Neural progenitor cell (in vitro differentiated cells): ENCODE results near the gene CBFA2T2. TPM values are rescaled to one million over a fixed set of nuclear protein-coding genes. Genes with fewer than 3 reads are reported as not detected.
A peak's percentile ranks its signal among the peaks of the same experiment; 100 is the strongest.
"Not testable (repeated sequence)": the region's sequence is repeated elsewhere in the genome, so short reads cannot be mapped to it uniquely, and the experiment has no call there.

Source experiments
- DNase-seq: peaks from one replicate; pipeline ENCODE4 v3.0.0-alpha.2; 2016; ENCODE audit warnings: low spot score
- H2AFZ ChIP-seq: fragments of 200-600 bp; sonication (generic); replicated peaks from 2 replicates; pipeline ENCODE4 v1.6.1; 2016; ENCODE audit warnings: antibody characterized with exemption
- H3F3A ChIP-seq: fragments of 200-600 bp; sonication (generic); 2 replicates; pipeline ENCODE4 v1.6.1; 2016; ENCODE audit warnings: antibody characterized with exemption, low read depth
- H3K27ac ChIP-seq: fragments of 200-600 bp; sonication (generic); 2 replicates; pipeline ENCODE4 v1.5.1; 2016; ENCODE audit warnings: mild to moderate bottlenecking
- H3K27me3 ChIP-seq: fragments of 200-600 bp; sonication (generic); 2 replicates; pipeline ENCODE4 v1.6.1; 2016; ENCODE audit warnings: mild to moderate bottlenecking, moderate library complexity
- H3K36me3 ChIP-seq: fragments of 200-600 bp; sonication (generic); 2 replicates; pipeline ENCODE4 v1.5.1; 2016
- H3K4me1 ChIP-seq: fragments of 200-600 bp; sonication (generic); 2 replicates; pipeline ENCODE4 v1.6.1; 2016; ENCODE audit warnings: mixed run types
- H3K4me2 ChIP-seq: fragments of 200-600 bp; sonication (generic); 2 replicates; pipeline ENCODE4 v1.6.1; 2016
- H3K4me3 ChIP-seq: fragments of 200-600 bp; sonication (generic); 2 replicates; pipeline ENCODE4 v1.5.1; 2016
- H3K79me2 ChIP-seq: fragments of 200-600 bp; sonication (generic); 2 replicates; pipeline ENCODE4 v1.6.1; 2016; ENCODE audit warnings: low read depth
- H3K9ac ChIP-seq: fragments of 200-600 bp; sonication (generic); 2 replicates; pipeline ENCODE4 v1.6.1; 2016
- H3K9me3 ChIP-seq: fragments of 200-600 bp; sonication (generic); 2 replicates; pipeline ENCODE4 v1.5.1; 2016; ENCODE audit warnings: low read depth
- H4K20me1 ChIP-seq: fragments of 200-600 bp; sonication (generic); 2 replicates; pipeline ENCODE4 v1.6.1; 2016; ENCODE audit warnings: low read depth
- H3K27ac Mint-ChIP-seq: 3 replicates; pipeline ENCODE4 v1.8.0; 2021; ENCODE audit warnings: mixed read lengths
- H3K27me3 Mint-ChIP-seq: 2 replicates; pipeline ENCODE4 v1.8.0; 2022; ENCODE audit warnings: low read depth, mild to moderate bottlenecking, inconsistent platforms, moderate library complexity, mixed read lengths; ENCODE audit not compliant: insufficient read depth
- H3K36me3 Mint-ChIP-seq: 3 replicates; pipeline ENCODE4 v1.8.0; 2021; ENCODE audit warnings: mixed read lengths
- H3K4me1 Mint-ChIP-seq: 3 replicates; pipeline ENCODE4 v1.8.0; 2021; ENCODE audit warnings: mixed read lengths
- H3K4me3 Mint-ChIP-seq: 3 replicates; pipeline ENCODE4 v1.8.0; 2021; ENCODE audit warnings: mild to moderate bottlenecking, moderate library complexity, mixed read lengths
- H3K9me3 Mint-ChIP-seq: 3 replicates; pipeline ENCODE4 v1.8.0; 2020; ENCODE audit warnings: mixed read lengths
- EZH2 ChIP-seq: fragments of 200-600 bp; sonication (generic); IDR thresholded peaks from 2 replicates; pipeline ENCODE4 v1.6.1; 2017; ENCODE audit warnings: antibody characterized with exemption, mild to moderate bottlenecking, moderate library complexity
- EZH2phosphoT487 ChIP-seq: fragments of 200-600 bp; sonication (generic); IDR thresholded peaks from 2 replicates; pipeline ENCODE4 v1.6.1; 2017; ENCODE audit warnings: antibody characterized with exemption
- total RNA-seq: library from RNA; depleted of rRNA; stranded (reverse); fragments of >200 nt; gene quantifications from 2 replicates; pipeline ENCODE4 v1.2.3, GENCODE V29; 2015; ENCODE audit warnings: low replicate concordance
- TF ChIP-seq, protein P1 (sequence below): fragments of 200-600 bp; sonication (generic); IDR thresholded peaks from 2 replicates; pipeline ENCODE4 v1.5.1; 2017; ENCODE audit warnings: antibody characterized with exemption, mild to moderate bottlenecking

The CBFA2T2 gene
- total RNA-seq, 1 donor from 2014 or later, result 11.9 TPM

GRCh38 chr20:33560026-33560425, 70.1 kb downstream of the CBFA2T2 start:
- no peak overlapping the region for H3K27ac Mint-ChIP-seq
- H3K36me3 ChIP-seq, result no peaks in the 10 kb centered on the region
- H3K27ac ChIP-seq, result no peak overlapping the region

GRCh38 chr20:33561053-33561452, 71.2 kb downstream of the CBFA2T2 start:
- H3K9ac ChIP-seq, H3K4me3 ChIP-seq, H3K9me3 ChIP-seq, H3F3A ChIP-seq, H3K4me1 Mint-ChIP-seq, H3K27ac ChIP-seq, H3K36me3 ChIP-seq, H3K4me3 Mint-ChIP-seq, H3K4me1 ChIP-seq, DNase-seq, H3K27me3 ChIP-seq, H3K4me2 ChIP-seq, H3K27me3 Mint-ChIP-seq, H2AFZ ChIP-seq, H4K20me1 ChIP-seq, H3K36me3 Mint-ChIP-seq, H3K9me3 Mint-ChIP-seq, H3K27ac Mint-ChIP-seq, H3K79me2 ChIP-seq: not testable (repeated sequence)

More at GRCh38 chr20:33560026-33560425, 70.1 kb downstream of the CBFA2T2 start:
- Histone ChIP-seq H3F3A (no peaks in the 10 kb centered on the region), H3K4me3 (no peak overlapping the region), H3K4me1 (peaks cover 4% of the 10 kb centered on the region), H3K79me2 (no peaks in the 10 kb centered on the region), H3K9me3 (no peaks in the 10 kb centered on the region), H4K20me1 (no peaks in the 10 kb centered on the region), H2AFZ (no peak overlapping the region), H3K4me2 (no peak overlapping the region), H3K9ac (no peak overlapping the region), H3K27me3 (no peaks in the 10 kb centered on the region)
- DNase-seq, result no peak
- no peaks in the 10 kb centered on the region for H3K27me3 Mint-ChIP-seq
- TF ChIP-seq EZH2phosphoT487, result no peak
- TF ChIP-seq, protein P1, sequence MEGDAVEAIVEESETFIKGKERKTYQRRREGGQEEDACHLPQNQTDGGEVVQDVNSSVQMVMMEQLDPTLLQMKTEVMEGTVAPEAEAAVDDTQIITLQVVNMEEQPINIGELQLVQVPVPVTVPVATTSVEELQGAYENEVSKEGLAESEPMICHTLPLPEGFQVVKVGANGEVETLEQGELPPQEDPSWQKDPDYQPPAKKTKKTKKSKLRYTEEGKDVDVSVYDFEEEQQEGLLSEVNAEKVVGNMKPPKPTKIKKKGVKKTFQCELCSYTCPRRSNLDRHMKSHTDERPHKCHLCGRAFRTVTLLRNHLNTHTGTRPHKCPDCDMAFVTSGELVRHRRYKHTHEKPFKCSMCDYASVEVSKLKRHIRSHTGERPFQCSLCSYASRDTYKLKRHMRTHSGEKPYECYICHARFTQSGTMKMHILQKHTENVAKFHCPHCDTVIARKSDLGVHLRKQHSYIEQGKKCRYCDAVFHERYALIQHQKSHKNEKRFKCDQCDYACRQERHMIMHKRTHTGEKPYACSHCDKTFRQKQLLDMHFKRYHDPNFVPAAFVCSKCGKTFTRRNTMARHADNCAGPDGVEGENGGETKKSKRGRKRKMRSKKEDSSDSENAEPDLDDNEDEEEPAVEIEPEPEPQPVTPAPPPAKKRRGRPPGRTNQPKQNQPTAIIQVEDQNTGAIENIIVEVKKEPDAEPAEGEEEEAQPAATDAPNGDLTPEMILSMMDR, result no peak
- no peak for TF ChIP-seq EZH2
- no peak overlapping the region for H3K4me3 Mint-ChIP-seq
- peaks cover 6% of the 10 kb centered on the region for H3K4me1 Mint-ChIP-seq
- peaks cover 7% of the 10 kb centered on the region for H3K36me3 Mint-ChIP-seq
- no peaks in the 10 kb centered on the region for H3K9me3 Mint-ChIP-seq

GRCh38 chr20:33561692-33562601, 72.1 kb downstream of the CBFA2T2 start:
- Histone ChIP-seq H3K79me2 (no peaks in the 10 kb centered on the region), H3K9ac (no peak overlapping the region), H3F3A (no peaks in the 10 kb centered on the region), H3K4me1 (no peaks in the 10 kb centered on the region), H3K27ac (no peak overlapping the region), H3K9me3 (no peaks in the 10 kb centered on the region), H3K27me3 (no peaks in the 10 kb centered on the region), H2AFZ (no peak overlapping the region), H4K20me1 (no peaks in the 10 kb centered on the region), H3K4me3 (no peak overlapping the region), H3K36me3 (no peaks in the 10 kb centered on the region), H3K4me2 (no peak overlapping the region)
- Mint-ChIP-seq H3K27ac (no peak overlapping the region), H3K27me3 (no peaks in the 10 kb centered on the region), H3K36me3 (peaks cover 7% of the 10 kb centered on the region), H3K4me1 (peaks cover 8% of the 10 kb centered on the region), H3K9me3 (no peaks in the 10 kb centered on the region), H3K4me3 (peak overlapping the region; percentile 71)
- peak; percentile 22 for DNase-seq
- TF ChIP-seq EZH2phosphoT487 (no peak), EZH2 (no peak)
- TF ChIP-seq, protein P1, result no peak

GRCh38 chr20:33563788-33564187, 73.9 kb downstream of the CBFA2T2 start:
- H3K9me3 Mint-ChIP-seq, result no peaks in the 10 kb centered on the region
- Histone ChIP-seq H3K79me2 (peaks cover 7% of the 10 kb centered on the region), H2AFZ (no peak overlapping the region), H3K9me3 (no peaks in the 10 kb centered on the region), H3K4me2 (no peak overlapping the region), H3K4me3 (no peak overlapping the region), H3K36me3 (no peaks in the 10 kb centered on the region), H4K20me1 (peaks cover 9% of the 10 kb centered on the region), H3K27me3 (no peaks in the 10 kb centered on the region), H3F3A (peaks cover 13% of the 10 kb centered on the region), H3K9ac (no peak overlapping the region), H3K4me1 (peaks cover 10% of the 10 kb centered on the region), H3K27ac (no peak overlapping the region)
- no peaks in the 10 kb centered on the region for H3K36me3 Mint-ChIP-seq
- peak overlapping the region; percentile 25 for H3K4me3 Mint-ChIP-seq
- TF ChIP-seq, protein P1, result no peak
- TF ChIP-seq EZH2, result no peak
- no peak for TF ChIP-seq EZH2phosphoT487
- no peak for DNase-seq
- no peak overlapping the region for H3K27ac Mint-ChIP-seq
- peaks cover 19% of the 10 kb centered on the region for H3K4me1 Mint-ChIP-seq
- H3K27me3 Mint-ChIP-seq, result no peaks in the 10 kb centered on the region
